Measurements from ENCODE around the gene LOXHD1.

DNA sequence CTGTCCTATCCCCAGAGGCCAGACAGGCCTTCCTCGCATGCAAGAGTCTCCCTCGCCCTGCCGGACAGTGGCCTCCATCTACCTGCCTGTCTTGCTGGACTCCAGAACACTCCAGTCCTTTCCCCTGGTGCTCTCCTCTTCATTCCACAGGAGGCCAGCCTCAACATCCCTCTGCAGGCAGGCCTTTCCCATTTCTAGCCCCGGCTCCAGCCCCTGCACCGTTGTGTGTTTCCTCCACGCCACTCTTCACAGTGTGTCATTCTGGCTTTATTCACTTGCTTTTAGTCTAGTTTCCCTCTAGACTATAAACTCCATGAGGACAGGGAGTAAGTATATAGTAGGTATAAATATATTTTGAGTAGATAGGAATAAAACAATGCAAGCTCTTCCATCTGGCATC lies 81.2 kb downstream of the LOXHD1 start:
- TF ChIP-seq, protein P1, sequence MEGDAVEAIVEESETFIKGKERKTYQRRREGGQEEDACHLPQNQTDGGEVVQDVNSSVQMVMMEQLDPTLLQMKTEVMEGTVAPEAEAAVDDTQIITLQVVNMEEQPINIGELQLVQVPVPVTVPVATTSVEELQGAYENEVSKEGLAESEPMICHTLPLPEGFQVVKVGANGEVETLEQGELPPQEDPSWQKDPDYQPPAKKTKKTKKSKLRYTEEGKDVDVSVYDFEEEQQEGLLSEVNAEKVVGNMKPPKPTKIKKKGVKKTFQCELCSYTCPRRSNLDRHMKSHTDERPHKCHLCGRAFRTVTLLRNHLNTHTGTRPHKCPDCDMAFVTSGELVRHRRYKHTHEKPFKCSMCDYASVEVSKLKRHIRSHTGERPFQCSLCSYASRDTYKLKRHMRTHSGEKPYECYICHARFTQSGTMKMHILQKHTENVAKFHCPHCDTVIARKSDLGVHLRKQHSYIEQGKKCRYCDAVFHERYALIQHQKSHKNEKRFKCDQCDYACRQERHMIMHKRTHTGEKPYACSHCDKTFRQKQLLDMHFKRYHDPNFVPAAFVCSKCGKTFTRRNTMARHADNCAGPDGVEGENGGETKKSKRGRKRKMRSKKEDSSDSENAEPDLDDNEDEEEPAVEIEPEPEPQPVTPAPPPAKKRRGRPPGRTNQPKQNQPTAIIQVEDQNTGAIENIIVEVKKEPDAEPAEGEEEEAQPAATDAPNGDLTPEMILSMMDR (conservative IDR thresholded peaks at IDR 0.05), result no peak
- TF ChIP-seq EZH2 (IDR thresholded peaks at IDR 0.05; ENCODE audit: low read depth), result no peak
